ENCODE data around the gene SPATA3. TPM values are rescaled to one million over a fixed set of nuclear protein-coding genes. Genes with fewer than 3 reads are reported as not detected.
A peak's percentile ranks its signal among the peaks of the same experiment; 100 is the strongest.

SPATA3 gene
- total and polyA plus RNA-seq, 2 experiments from 2014 or later, result not detected

- no peak for TF ChIP-seq CTCF (IDR thresholded peaks at IDR 0.05; ENCODE audit: low read depth, low read length)
- no peaks in the 10 kb centered on the region for H3K27me3 ChIP-seq
- H3K36me3 ChIP-seq, result no peaks in the 10 kb centered on the region
Measured at GRCh38 chr2:230990899-230991150, 5.1 kb upstream of the SPATA3 start.

GRCh38 chr2:230991598-230991997 is 4.3 kb upstream of the SPATA3 start:
- no peak for TF ChIP-seq CTCF (IDR thresholded peaks at IDR 0.05; ENCODE audit: low read depth, low read length)
- Histone ChIP-seq H3K9me3 (ENCODE audit: low read depth) (no peaks in the 10 kb centered on the region), H3K27me3 (no peaks in the 10 kb centered on the region), H3K27ac (no peak overlapping the region), H3K36me3 (no peaks in the 10 kb centered on the region), H3K4me3 (no peak overlapping the region), H3K4me1 (ENCODE audit: low read depth) (no peaks in the 10 kb centered on the region)
- DNase-seq (ENCODE audit: low read depth in 1 of 2, low spot score in 1 of 2), result no peak

More at GRCh38 chr2:230990899-230991150, 5.1 kb upstream of the SPATA3 start:
- Histone ChIP-seq H3K4me3 (no peak overlapping the region), H3K4me1 (ENCODE audit: low read depth) (no peaks in the 10 kb centered on the region), H3K9me3 (ENCODE audit: low read depth) (no peaks in the 10 kb centered on the region), H3K27ac (no peak overlapping the region)
- DNase-seq (ENCODE audit: low read depth in 1 of 2, low spot score in 1 of 2), result no peak

GRCh38 chr2:230996661-230997060 is 740 bp downstream of the SPATA3 start:
- DNase-seq (ENCODE audit: low read depth in 1 of 2, low spot score in 1 of 2), result no peak
- no peak for TF ChIP-seq CTCF (IDR thresholded peaks at IDR 0.05; ENCODE audit: low read depth, low read length)
- Histone ChIP-seq H3K27ac (no peak overlapping the region), H3K4me3 (no peak overlapping the region), H3K4me1 (ENCODE audit: low read depth) (no peaks in the 10 kb centered on the region), H3K36me3 (no peaks in the 10 kb centered on the region), H3K27me3 (peaks cover 18% of the 10 kb centered on the region), H3K9me3 (ENCODE audit: low read depth) (no peaks in the 10 kb centered on the region)

- H3K4me1 ChIP-seq (ENCODE audit: low read depth), result no peaks in the 10 kb centered on the region
- DNase-seq (ENCODE audit: low read depth in 1 of 2, low spot score in 1 of 2), result peak in 1 of 2 donors; percentile 19
- TF ChIP-seq CTCF (IDR thresholded peaks at IDR 0.05; ENCODE audit: low read depth, low read length), result no peak
- no peak overlapping the region for H3K4me3 ChIP-seq
- H3K9me3 ChIP-seq (ENCODE audit: low read depth), result no peaks in the 10 kb centered on the region
- peaks cover 23% of the 10 kb centered on the region for H3K27me3 ChIP-seq
- H3K36me3 ChIP-seq, result no peaks in the 10 kb centered on the region
- no peak overlapping the region for H3K27ac ChIP-seq
Measured at GRCh38 chr2:230998882-230999281, 3.0 kb downstream of the SPATA3 start.

GRCh38 chr2:230999477-230999876 is 3.6 kb downstream of the SPATA3 start:
- Histone ChIP-seq H3K27ac (no peak overlapping the region), H3K4me3 (no peak overlapping the region), H3K9me3 (ENCODE audit: low read depth) (no peaks in the 10 kb centered on the region), H3K4me1 (ENCODE audit: low read depth) (no peaks in the 10 kb centered on the region), H3K36me3 (no peaks in the 10 kb centered on the region), H3K27me3 (peaks cover 23% of the 10 kb centered on the region)
- no peak for TF ChIP-seq CTCF (IDR thresholded peaks at IDR 0.05; ENCODE audit: low read depth, low read length)
- DNase-seq (ENCODE audit: low read depth in 1 of 2, low spot score in 1 of 2), result no peak

All from cardiac muscle cell (in vitro differentiated cells and primary cell).